IPS-18a (cell line): ENCODE results near the gene AQP1.

ENCODE experiments used
- H3K27ac ChIP-seq: one replicate; pipeline ENCODE4 v1.5.1; 2013; ENCODE audit warnings: low read length
- H3K27me3 ChIP-seq: one replicate; pipeline ENCODE4 v1.6.1; 2013; ENCODE audit warnings: mild to moderate bottlenecking, low read length; ENCODE audit not compliant: control insufficient read depth, insufficient read depth
- H3K36me3 ChIP-seq: one replicate; pipeline ENCODE4 v1.6.1; 2013; ENCODE audit warnings: low read depth, low read length; ENCODE audit not compliant: control insufficient read depth
- H3K4me1 ChIP-seq: one replicate; pipeline ENCODE4 v1.6.1; 2013; ENCODE audit warnings: low read depth, low read length; ENCODE audit not compliant: control insufficient read depth
- H3K4me3 ChIP-seq: one replicate; pipeline ENCODE4 v1.5.1; 2013; ENCODE audit warnings: low read length
- H3K9ac ChIP-seq: one replicate; pipeline ENCODE4 v1.6.1; 2013; ENCODE audit warnings: mild to moderate bottlenecking, low read length, moderate library complexity
- H3K9me3 ChIP-seq: one replicate; pipeline ENCODE4 v1.6.1; 2013; ENCODE audit warnings: low read depth, low read length; ENCODE audit not compliant: control insufficient read depth

The AQP1 gene

GRCh38 chr7:30887464-30887872, 24.2 kb upstream of the AQP1 start:
- H3K4me1 ChIP-seq = peaks cover 9% of the 10 kb centered on the region
- no peak overlapping the region for H3K4me3 ChIP-seq
- H3K9me3 ChIP-seq = no peaks in the 10 kb centered on the region
- no peaks in the 10 kb centered on the region for H3K36me3 ChIP-seq
- no peak overlapping the region for H3K9ac ChIP-seq
- no peak overlapping the region for H3K27ac ChIP-seq
- H3K27me3 ChIP-seq = no peaks in the 10 kb centered on the region

DNA sequence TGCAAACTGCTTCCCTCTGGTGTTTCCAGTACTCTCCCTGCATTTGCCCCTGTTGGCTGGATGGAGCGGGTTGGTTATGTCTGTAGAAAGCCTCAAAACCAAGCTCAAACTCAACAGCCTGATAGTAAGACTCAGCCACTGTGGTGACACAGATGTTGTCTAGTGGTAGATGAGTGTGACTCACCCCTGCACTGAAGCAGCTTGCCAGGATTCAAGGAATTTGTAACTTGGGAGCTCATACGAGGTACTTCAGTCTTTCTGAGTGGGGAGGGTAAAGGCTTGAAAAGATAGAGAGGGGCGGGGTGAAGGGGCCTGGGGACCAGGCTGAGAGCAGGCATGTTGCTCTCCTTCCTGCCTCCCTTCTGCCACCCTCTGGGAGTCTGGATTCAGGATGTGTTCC, 22.9 kb upstream of the AQP1 start:
- Histone ChIP-seq H3K4me3 (no peak overlapping the region), H3K27ac (no peak overlapping the region), H3K27me3 (no peaks in the 10 kb centered on the region), H3K4me1 (peaks cover 9% of the 10 kb centered on the region), H3K36me3 (no peaks in the 10 kb centered on the region), H3K9ac (no peak overlapping the region), H3K9me3 (no peaks in the 10 kb centered on the region)

- Histone ChIP-seq H3K9me3 (no peaks in the 10 kb centered on the region), H3K27me3 (no peaks in the 10 kb centered on the region), H3K9ac (no peak overlapping the region), H3K4me1 (peaks cover 9% of the 10 kb centered on the region), H3K27ac (no peak overlapping the region), H3K4me3 (no peak overlapping the region), H3K36me3 (no peaks in the 10 kb centered on the region)
Measured at GRCh38 chr7:30890226-30890625, 21.4 kb upstream of the AQP1 start.

GRCh38 chr7:30893357-30893756, 18.3 kb upstream of the AQP1 start:
- no peak overlapping the region for H3K4me3 ChIP-seq
- H3K9ac ChIP-seq = no peak overlapping the region
- H3K9me3 ChIP-seq = no peaks in the 10 kb centered on the region
- H3K36me3 ChIP-seq = no peaks in the 10 kb centered on the region
- H3K27ac ChIP-seq = no peak overlapping the region
- no peaks in the 10 kb centered on the region for H3K27me3 ChIP-seq
- H3K4me1 ChIP-seq = peaks cover 4% of the 10 kb centered on the region

GRCh38 chr7:30894009-30894408, 17.6 kb upstream of the AQP1 start:
- no peak overlapping the region for H3K9ac ChIP-seq
- no peaks in the 10 kb centered on the region for H3K4me1 ChIP-seq
- H3K36me3 ChIP-seq = no peaks in the 10 kb centered on the region
- no peak overlapping the region for H3K27ac ChIP-seq
- no peaks in the 10 kb centered on the region for H3K27me3 ChIP-seq
- H3K9me3 ChIP-seq = no peaks in the 10 kb centered on the region
- H3K4me3 ChIP-seq = no peak overlapping the region

DNA sequence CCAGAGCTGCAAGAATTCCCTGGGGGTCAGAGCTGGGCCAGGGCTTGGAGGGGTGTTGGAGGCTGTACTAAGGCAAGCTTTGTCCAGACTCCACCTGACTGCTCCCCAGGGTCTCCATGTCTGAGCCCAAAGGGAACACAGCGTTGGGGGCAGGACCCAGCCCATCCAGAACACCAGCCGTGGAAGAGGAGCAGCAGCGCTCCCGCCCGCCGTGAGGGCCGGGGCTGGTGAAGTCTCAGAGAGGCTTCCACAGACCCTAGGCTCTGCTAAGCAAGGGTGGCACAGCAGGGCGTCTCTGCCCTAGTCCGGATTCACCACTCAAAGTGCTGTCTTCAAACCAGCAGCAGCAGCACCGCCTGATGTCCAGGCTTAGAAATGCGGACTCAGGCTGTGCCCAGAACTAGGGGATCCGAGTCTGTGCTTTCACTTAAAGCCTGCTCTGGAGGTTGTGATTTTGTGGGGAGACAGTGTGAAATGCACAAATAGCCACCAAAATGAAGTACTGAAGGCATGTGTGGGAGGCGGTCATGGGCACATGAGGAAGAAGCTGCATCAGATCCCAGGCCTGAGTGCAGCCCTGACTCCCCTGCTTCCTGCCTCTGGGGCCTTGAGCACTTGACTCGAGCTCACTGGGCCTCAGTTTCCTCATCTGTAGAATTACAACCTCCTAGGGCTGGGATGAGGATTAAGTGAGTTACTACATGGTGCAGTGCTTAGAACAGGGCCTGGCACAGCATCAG, 16.6 kb upstream of the AQP1 start:
- Histone ChIP-seq H3K36me3 (no peaks in the 10 kb centered on the region), H3K27me3 (no peaks in the 10 kb centered on the region), H3K27ac (no peak overlapping the region), H3K9ac (no peak overlapping the region), H3K4me3 (no peak overlapping the region), H3K4me1 (no peaks in the 10 kb centered on the region), H3K9me3 (no peaks in the 10 kb centered on the region)

GRCh38 chr7:30896036-30896435, 15.6 kb upstream of the AQP1 start:
- H3K4me3 ChIP-seq = no peak overlapping the region
- H3K27ac ChIP-seq = no peak overlapping the region
- no peak overlapping the region for H3K9ac ChIP-seq
- H3K4me1 ChIP-seq = no peaks in the 10 kb centered on the region
- no peaks in the 10 kb centered on the region for H3K27me3 ChIP-seq
- no peaks in the 10 kb centered on the region for H3K36me3 ChIP-seq
- no peaks in the 10 kb centered on the region for H3K9me3 ChIP-seq

DNA sequence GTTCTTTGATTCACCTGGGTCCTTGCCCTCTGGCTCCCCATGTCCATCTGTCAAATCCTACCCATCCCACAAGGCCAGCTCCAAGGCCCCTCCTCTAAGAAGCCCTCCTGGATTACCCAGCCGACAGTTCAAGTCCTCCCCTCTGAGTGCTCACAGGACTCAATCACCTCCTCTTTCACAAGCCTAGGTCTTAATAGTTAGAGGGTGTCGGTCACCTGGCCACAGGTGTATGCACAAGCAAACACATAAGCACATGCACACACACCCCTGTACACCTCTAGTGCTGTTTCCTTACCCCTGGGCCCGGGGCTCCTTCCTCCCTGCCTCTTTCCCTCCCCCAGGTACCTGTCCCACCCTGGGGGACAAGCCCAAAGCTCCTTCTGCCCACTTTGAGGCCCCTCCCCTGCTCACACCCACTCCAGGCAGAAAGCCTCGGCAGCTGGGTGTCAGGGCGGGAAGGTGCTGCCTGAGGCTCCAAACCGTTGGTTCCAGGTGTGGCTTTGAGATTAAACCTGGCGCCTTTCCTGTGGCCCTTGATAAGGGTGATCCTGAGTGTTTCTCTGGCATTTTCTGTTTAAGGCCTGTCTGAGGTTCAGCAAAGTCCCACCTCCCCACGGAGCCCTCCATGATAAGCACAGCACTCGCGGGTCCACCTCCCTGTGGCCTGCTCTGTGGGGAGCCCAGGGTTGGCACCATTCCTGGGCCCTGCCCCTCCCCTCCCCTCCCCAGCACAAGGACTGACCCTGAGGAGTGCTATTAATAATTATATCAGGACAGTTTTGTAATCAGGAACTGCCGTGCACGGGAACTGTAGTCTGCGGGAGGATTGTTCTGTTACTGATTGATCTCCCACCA, 14.6 kb upstream of the AQP1 start:
- no peaks in the 10 kb centered on the region for H3K9me3 ChIP-seq
- no peak overlapping the region for H3K9ac ChIP-seq
- H3K4me1 ChIP-seq = no peaks in the 10 kb centered on the region
- H3K36me3 ChIP-seq = no peaks in the 10 kb centered on the region
- H3K27me3 ChIP-seq = no peaks in the 10 kb centered on the region
- H3K4me3 ChIP-seq = no peak overlapping the region
- H3K27ac ChIP-seq = no peak overlapping the region

DNA sequence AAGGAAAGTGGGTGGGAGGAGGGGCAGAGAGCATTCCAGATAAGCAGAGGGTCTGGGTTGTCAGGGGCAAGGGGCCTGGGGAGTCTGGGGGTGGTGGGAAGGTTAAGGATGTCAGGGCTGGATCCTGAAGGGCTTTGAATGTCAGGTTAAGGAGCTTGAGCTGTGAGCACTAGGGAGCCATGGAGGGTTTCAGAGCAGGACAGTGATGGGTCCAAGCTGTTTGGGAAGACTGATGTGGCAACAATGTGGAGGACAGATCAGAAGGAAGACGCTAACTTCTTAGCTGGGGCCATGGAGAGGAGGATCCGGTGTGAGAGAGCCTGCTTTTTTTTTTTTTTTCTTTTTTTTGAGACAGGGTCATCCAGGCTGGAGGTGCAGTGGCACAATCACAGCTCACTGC, 13.9 kb upstream of the AQP1 start:
- Histone ChIP-seq H3K9me3 (no peaks in the 10 kb centered on the region), H3K4me3 (no peak overlapping the region), H3K27ac (no peak overlapping the region), H3K4me1 (no peaks in the 10 kb centered on the region), H3K9ac (no peak overlapping the region), H3K36me3 (no peaks in the 10 kb centered on the region), H3K27me3 (no peaks in the 10 kb centered on the region)

DNA sequence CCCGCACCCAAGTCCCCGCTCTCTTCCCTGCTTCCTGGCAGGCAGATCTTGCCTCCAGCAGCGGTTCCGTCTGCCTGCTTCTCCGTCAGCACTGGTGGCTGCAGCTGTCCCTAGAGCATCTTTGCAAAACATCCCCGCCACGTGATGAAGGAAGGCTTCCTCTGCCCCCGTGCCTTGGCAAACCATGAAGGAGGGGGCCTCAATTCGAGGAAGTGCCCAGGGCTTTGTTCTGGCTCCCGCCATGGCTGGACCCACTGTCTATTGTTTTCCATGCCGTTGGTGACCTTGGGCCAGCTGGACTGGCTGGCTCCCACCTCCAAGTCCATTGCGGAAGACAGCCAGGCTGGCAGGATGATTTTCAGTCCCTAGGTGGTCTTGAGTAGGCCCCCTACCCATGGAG, 13.2 kb upstream of the AQP1 start:
- H3K27me3 ChIP-seq = no peaks in the 10 kb centered on the region
- H3K9ac ChIP-seq = no peak overlapping the region
- no peaks in the 10 kb centered on the region for H3K36me3 ChIP-seq
- H3K4me3 ChIP-seq = no peak overlapping the region
- H3K27ac ChIP-seq = no peak overlapping the region
- no peaks in the 10 kb centered on the region for H3K9me3 ChIP-seq
- no peaks in the 10 kb centered on the region for H3K4me1 ChIP-seq

- no peaks in the 10 kb centered on the region for H3K4me1 ChIP-seq
- no peaks in the 10 kb centered on the region for H3K9me3 ChIP-seq
- H3K27ac ChIP-seq = no peak overlapping the region
- H3K4me3 ChIP-seq = no peak overlapping the region
- H3K27me3 ChIP-seq = no peaks in the 10 kb centered on the region
- H3K9ac ChIP-seq = no peak overlapping the region
- no peaks in the 10 kb centered on the region for H3K36me3 ChIP-seq
Measured at GRCh38 chr7:30899066-30899465, 12.6 kb upstream of the AQP1 start.

GRCh38 chr7:30899630-30900029, 12.0 kb upstream of the AQP1 start:
- Histone ChIP-seq H3K27me3 (no peaks in the 10 kb centered on the region), H3K4me1 (no peaks in the 10 kb centered on the region), H3K9me3 (no peaks in the 10 kb centered on the region), H3K4me3 (no peak overlapping the region), H3K9ac (no peak overlapping the region), H3K36me3 (no peaks in the 10 kb centered on the region), H3K27ac (no peak overlapping the region)
